Stimulated activated CD4-positive, alpha-beta T cell treated with anti-CD3 and anti-CD28 coated beads, Interleukin-2, amount 100 ng/mL, for 48 hours (primary cell): ENCODE results near the gene HMGCS1.
"Not testable (repeated sequence)": the region's sequence is repeated elsewhere in the genome, so short reads cannot be mapped to it uniquely, and the experiment has no call there.

Experiments
- DNase-seq, 2 donors: peaks; one replicate each; pipeline ENCODE4 v3.0.0-alpha.2; 2020

HMGCS1 gene

GRCh38 chr5:43312076-43312661 lies 1.0 kb downstream of the HMGCS1 start:
- no peak for DNase-seq

DNA sequence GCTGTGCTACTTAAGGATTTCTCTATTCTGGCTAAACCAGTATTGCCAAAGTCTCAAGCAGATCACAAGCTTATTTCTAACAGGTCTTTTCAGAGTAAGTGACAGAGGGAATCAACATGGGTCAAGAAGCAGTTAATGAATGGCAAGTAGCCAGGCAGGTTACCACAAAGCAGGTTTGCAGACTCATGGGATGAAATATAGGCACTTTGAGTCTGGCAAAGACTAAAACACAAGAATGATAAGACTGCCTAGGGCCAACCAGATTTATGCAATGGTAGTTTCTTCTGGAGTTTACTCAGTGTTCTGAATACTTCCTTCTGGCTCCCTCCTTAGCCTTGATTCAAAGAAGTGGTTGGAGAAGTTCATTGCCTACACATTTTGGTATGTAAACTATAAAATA lies 3.6 kb downstream of the HMGCS1 start:
- no peak for DNase-seq

DNA sequence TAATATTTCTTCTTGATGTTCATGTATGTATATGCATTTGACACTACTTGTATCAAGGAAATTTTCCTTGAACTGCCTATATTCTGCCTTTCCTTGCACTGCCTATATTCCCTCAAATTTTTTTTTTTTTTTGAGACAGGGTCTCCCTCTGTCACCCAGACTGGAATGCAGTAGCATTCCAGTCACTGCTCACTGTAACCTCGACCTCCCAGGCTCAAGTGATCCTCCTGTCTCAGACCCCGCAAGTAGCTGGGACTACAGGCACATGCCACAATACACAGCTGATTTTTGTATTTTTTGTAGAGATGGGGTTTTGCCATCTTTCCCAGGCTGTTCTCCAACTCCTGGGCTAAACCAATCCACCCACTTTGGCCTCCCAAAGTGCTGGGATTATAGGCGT lies 4.1 kb downstream of the HMGCS1 start:
- no peak for DNase-seq

- not testable (repeated sequence) for DNase-seq
Measured at GRCh38 chr5:43306954-43307353, 6.3 kb downstream of the HMGCS1 start.

DNA sequence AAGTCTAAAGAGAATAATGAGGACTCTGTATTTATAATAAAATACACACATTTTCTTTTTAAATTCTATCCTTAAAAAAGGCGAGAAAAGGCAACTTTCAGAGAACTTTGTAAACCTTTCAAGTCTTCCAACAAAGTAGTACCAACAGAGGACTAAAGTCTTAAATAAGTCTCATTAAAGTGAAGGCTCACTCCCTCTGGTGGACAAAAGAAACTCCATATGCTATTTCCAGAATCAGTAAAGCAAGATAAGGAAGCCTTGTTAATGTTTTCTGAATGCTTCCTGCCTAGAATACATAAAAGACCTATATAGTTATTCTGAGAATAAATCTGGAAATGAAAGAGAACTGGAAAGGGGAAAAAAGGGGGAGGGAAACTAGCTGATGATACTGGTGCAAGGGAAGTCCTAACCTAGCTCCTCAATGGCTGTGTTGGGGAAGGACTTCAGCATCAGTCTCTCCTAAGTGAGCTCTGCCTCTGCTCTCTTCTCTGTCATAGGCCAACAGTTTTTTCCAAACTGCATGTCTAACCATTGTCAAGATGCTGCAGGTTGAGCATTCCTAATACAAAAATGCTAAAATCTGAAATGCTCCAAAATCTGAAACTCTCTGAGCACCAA lies 7.2 kb downstream of the HMGCS1 start:
- DNase-seq, result no peak

DNA sequence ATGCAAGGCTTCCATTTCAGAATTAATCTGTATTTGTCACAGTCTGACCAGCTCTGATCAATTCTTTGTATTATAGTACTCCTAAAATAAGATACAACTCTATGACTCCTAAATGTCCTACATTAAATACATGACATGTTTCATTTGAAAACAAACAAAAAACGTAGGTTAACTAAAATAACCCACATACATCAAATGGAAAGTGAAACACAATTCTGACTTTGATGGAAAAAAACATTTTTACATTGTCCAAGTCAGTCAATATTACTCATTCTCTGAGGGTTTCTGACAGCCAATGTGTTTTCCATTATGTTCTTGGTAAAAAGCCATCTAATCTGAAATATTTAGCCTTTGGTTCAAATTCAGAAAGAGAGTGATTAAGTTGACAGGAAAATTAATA lies 8.7 kb downstream of the HMGCS1 start:
- DNase-seq, result no peak

DNA sequence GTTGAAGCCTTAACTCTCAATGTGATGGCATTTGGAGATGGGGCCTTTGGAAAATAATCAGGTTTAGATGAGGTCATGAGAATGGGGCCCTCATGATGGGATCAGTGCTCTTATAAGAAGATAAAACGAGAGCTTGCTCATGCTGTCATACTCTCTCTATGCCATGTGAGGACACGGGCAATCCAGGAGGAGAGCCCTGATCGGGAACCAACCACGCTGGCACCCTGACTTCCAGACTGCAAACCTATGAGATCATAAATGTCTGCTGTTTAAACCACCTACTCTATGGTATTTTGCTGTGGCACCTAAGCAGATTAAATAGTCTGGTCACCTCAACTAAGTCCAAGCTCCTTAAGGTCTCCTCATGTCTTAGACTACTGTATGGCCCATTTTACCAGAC lies 10.0 kb downstream of the HMGCS1 start:
- DNase-seq, result no peak

GRCh38 chr5:43302481-43302880 lies 10.7 kb downstream of the HMGCS1 start:
- DNase-seq, result no peak

- DNase-seq, result no peak
Measured at GRCh38 chr5:43301653-43302091, 11.5 kb downstream of the HMGCS1 start.

DNA sequence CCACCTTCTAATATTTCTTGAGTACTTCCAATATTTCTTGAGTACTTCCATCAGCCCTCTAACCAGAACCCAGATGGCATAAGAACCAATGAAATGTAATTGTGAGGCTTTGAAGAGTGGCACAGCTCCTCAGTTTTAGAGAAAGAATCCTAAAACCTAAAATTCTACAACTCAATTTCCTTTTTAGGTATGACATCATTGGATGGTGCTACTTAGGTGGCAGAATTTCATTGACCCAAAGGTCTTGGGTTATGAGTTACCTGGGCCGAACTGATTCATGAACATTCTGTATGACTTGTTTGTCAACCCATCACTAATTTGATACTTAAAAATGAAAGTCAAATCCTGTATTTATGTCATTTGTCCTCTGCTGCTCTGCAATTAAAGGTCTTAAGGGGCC lies 13.1 kb downstream of the HMGCS1 start:
- no peak for DNase-seq

DNA sequence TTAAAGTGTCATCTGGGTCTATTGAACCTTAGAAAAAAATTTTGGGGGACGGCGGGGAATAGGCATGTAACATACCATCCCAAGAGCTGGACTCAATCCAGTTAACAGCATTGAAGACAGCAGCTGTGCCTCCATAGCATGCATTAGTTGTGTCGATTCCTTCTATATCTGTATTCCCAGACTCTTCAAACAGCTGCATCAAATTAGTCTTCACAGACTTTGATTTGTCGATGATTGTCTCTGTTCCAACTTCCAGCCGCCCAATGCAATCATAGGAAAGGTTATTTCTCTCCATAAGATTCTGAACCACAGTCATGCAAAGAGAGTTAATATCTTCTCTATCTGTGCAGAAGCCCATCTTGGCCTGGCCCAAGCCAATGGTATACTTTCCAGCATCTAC lies 14.8 kb downstream of the HMGCS1 start:
- DNase-seq, result no peak

DNA sequence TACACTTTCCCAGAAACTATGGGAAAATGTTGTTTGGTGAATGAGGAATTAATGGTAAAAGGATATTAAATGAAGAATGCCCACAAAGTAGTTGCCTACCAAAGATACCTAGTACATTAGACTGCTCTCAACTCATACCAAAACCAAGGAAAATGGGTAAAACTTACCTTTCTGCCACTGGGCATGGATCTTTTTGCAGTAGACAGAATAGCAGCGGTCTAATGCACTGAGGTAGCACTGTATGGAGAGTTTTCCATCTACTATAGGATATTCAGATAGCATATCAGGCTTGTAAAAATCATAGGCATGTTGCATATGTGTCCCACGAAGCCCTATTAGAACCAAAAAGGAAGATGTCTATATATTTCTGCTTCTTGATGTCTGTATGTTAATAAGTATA lies 16.4 kb downstream of the HMGCS1 start:
- no peak for DNase-seq

GRCh38 chr5:43295202-43295601 lies 18.0 kb downstream of the HMGCS1 start:
- DNase-seq, result no peak

- no peak for DNase-seq
Measured at GRCh38 chr5:43294226-43294625, 19.0 kb downstream of the HMGCS1 start.

- DNase-seq, result no peak
Measured at GRCh38 chr5:43290726-43291125, 22.5 kb downstream of the HMGCS1 start.

DNA sequence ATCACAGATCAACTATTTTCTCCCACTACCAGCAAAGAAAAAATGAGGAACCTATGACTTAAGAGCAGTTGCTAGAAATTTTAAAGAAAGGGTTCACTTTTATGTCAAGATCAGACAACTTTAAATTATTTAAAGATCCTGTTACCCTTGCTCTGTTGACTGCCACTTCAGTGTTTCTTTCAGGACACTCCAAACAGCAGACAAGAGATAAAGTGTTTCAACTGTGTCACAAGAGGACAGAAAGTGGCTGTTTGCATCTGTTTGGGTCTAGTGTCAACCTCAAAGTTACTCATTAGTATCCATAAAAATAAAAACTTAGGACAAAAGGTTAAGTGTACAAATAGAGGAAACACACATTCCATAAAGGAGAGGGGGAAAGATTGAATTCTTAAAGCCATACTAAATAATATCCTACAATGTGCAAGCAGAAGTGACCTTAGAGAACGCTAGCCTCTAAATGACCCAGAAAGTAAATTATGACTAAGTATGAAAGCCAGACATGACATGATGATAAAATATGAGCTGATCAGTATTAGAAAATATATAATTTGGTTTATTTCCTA lies 24.9 kb downstream of the HMGCS1 start:
- no peak for DNase-seq

DNA sequence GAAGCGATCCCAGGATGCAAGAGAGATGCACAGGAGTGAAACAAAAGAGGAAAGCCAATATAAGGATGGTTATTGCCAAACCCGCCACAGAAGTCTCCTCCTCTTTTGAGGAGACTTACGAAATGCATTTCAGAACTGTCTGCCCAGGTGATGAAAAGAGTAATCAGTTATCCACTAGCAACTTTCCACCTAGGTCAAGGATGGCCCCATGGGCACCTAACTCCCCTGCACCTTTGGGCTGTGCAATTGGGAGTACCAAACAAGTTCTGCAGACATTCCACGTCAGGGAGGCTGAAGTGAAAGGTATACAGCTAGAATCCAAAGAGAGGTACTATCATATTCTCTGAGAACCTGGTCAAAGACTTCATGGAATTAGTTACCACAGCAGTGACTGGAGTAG lies 25.7 kb downstream of the HMGCS1 start:
- DNase-seq, result no peak

DNA sequence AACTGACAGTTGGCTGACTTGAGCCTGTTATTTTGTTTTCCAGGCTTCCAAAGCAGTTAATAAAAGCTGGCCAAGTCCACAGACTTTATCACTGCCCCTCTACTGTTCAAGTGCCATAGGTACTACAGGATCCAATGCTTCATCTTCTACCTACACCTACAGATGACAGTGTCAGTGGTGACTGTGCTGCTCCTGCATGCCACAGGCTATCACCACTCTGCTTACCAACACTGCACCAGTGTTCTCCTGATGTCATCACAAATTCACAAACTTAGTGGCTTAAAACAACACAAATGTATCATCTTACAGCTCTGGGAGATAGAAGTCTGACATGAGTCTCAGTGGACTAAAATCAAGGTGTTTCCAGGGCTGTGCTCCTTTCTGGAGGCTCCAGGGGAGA lies 26.6 kb downstream of the HMGCS1 start:
- DNase-seq, result no peak

- DNase-seq, result no peak
Measured at GRCh38 chr5:43281840-43282658, 31.2 kb downstream of the HMGCS1 start.

- no peak for DNase-seq
Measured at GRCh38 chr5:43279548-43280274, 33.5 kb downstream of the HMGCS1 start.

DNA sequence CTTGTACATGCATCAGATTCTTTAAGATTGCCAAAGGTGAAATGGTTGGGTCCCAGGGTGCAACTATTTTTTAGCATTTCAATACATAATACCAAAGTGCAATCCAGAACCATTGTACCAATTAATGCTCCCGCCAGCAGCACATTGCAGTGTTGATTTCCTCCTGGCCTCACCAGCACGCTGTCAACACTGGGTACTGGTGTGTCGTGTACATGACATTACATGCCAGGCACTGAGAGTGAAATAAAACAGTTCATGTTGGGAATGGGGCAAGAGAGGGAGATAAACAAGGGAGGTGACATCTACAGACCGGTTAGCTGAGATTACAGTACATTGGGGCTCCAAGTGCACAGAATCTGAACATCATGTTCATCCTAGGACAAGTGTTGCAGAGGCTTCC lies 37.8 kb downstream of the HMGCS1 start:
- no peak for DNase-seq

GRCh38 chr5:43274435-43275114 lies 38.6 kb downstream of the HMGCS1 start:
- no peak for DNase-seq

DNA sequence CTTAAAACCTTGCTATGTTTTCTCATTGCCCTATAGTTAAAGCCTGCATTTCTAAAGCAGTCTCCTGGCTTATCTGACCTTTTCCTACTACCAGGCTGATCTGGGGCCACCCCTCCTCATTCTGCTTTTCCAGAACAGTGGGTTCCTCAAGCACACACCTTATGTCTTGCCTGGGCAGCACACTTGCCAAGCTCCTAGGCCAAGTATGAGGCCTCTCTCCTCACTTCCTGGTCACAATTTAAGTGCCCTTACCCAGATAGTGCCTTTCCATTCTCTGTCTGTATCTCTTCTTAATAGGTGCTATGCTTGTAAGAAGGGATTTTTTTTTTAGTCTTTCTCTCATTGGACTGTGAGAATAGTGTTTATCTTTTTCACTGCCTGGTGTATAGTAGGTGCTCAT lies 39.7 kb downstream of the HMGCS1 start:
- DNase-seq, result no peak
